ENCODE results near the gene MAGEB10. TPM values are rescaled to one million over a fixed set of nuclear protein-coding genes. Genes with fewer than 3 reads are reported as not detected.

MAGEB10 gene
- total RNA-seq, 1 experiment from 2014 or later, result not detected

- Histone ChIP-seq H3K4me1 (ENCODE audit: low read length) (no peaks in the 10 kb centered on the region), H3K36me3 (ENCODE audit: insufficient read depth, low read length) (no peaks in the 10 kb centered on the region; the same call in 1 of the 2 replicates), H3K27ac (ENCODE audit: low read length) (no peak overlapping the region), H3K79me2 (ENCODE audit: low read length) (no peaks in the 10 kb centered on the region), H3K27me3 (ENCODE audit: low read length) (no peaks in the 10 kb centered on the region), H3K4me2 (ENCODE audit: low read depth, low read length, poor library complexity, severe bottlenecking) (no peak overlapping the region), H2AFZ (ENCODE audit: low read length) (no peak overlapping the region), H3K9me2 (replicated peaks; ENCODE audit: insufficient read depth, low read length) (no peaks in the 10 kb centered on the region), H3K9me3 (ENCODE audit: low read length) (peaks cover 8% of the 10 kb centered on the region), H4K20me1 (ENCODE audit: insufficient read depth, low read depth, low read length) (no peaks in the 10 kb centered on the region), H3K9ac (ENCODE audit: low read length) (no peak overlapping the region), H3K4me3 (ENCODE audit: low read length) (no peak overlapping the region)
- no peak for DNase-seq
Measured at GRCh38 chrX:27815209-27815608, 7.4 kb downstream of the MAGEB10 start.

GRCh38 chrX:27823812-27824211, 16.0 kb downstream of the MAGEB10 start:
- no peak overlapping the region for H3K4me3 ChIP-seq (ENCODE audit: low read length)
- H3K4me1 ChIP-seq (ENCODE audit: low read length), result no peaks in the 10 kb centered on the region
- H3K27ac ChIP-seq (ENCODE audit: low read length), result no peak overlapping the region
- no peaks in the 10 kb centered on the region for H4K20me1 ChIP-seq (ENCODE audit: insufficient read depth, low read depth, low read length)
- no peaks in the 10 kb centered on the region for H3K36me3 ChIP-seq (ENCODE audit: insufficient read depth, low read length)
- H2AFZ ChIP-seq (ENCODE audit: low read length), result no peak overlapping the region
- DNase-seq, result no peak
- no peak overlapping the region for H3K4me2 ChIP-seq (ENCODE audit: low read depth, low read length, poor library complexity, severe bottlenecking)
- peaks cover 18% of the 10 kb centered on the region for H3K9me3 ChIP-seq (ENCODE audit: low read length)
- no peaks in the 10 kb centered on the region for H3K79me2 ChIP-seq (ENCODE audit: low read length)
- no peaks in the 10 kb centered on the region for H3K9me2 ChIP-seq (replicated peaks; ENCODE audit: insufficient read depth, low read length)
- H3K9ac ChIP-seq (ENCODE audit: low read length), result no peak overlapping the region
- no peaks in the 10 kb centered on the region for H3K27me3 ChIP-seq (ENCODE audit: low read length)

DNA sequence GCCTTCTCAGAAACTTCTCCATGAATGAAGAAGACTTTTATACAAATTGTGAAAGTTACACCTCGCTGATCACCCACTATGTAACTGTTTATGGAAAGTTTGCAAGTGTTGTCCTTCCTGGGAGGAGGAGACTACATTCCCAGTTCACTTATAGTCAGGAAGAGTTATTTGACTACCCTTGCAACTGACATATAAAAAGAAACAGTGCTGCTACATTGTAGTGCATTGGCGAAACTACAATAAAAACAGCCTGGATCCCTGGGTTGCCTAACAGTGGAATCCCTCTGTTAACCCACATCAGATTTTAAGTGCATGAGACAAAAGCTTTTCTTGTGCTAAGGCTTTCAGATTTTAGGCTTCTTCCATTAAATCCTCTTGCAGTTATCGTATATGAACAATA, 30.4 kb downstream of the MAGEB10 start:
- Histone ChIP-seq H2AFZ (ENCODE audit: low read length) (no peak overlapping the region), H3K4me3 (ENCODE audit: low read length) (no peak overlapping the region), H3K4me1 (ENCODE audit: low read length) (no peaks in the 10 kb centered on the region), H3K27ac (ENCODE audit: low read length) (no peak overlapping the region), H3K27me3 (ENCODE audit: low read length) (no peaks in the 10 kb centered on the region), H3K36me3 (ENCODE audit: insufficient read depth, low read length) (no peaks in the 10 kb centered on the region), H3K9me3 (ENCODE audit: low read length) (peaks cover 14% of the 10 kb centered on the region; the same call in 1 of the 2 replicates), H3K9ac (ENCODE audit: low read length) (no peak overlapping the region), H3K79me2 (ENCODE audit: low read length) (no peaks in the 10 kb centered on the region), H3K9me2 (replicated peaks; ENCODE audit: insufficient read depth, low read length) (no peaks in the 10 kb centered on the region), H4K20me1 (ENCODE audit: insufficient read depth, low read depth, low read length) (no peaks in the 10 kb centered on the region), H3K4me2 (ENCODE audit: low read depth, low read length, poor library complexity, severe bottlenecking) (no peak overlapping the region)
- DNase-seq, result no peak

DNA sequence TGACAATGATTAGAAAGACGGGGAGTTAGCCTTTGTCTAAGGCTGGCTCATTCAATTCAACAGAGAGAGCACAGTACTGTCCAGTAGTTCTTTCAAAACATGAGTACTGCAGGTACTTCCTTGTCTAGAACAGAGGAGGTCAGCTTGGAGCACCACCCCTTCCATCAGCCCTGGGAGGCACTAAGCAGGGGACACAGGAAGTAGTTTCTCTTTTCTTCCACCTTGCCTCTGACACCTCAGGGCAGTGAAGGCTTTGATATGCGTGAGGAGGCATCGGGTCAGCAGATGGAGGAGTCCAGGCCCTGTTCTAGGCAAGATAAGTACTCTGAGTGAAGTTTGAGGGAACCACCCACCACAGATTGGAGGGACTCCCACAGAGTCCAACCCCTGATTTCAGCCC, 33.1 kb downstream of the MAGEB10 start:
- no peak overlapping the region for H3K9ac ChIP-seq (ENCODE audit: low read length)
- H2AFZ ChIP-seq (ENCODE audit: low read length), result no peak overlapping the region
- no peaks in the 10 kb centered on the region for H3K36me3 ChIP-seq (ENCODE audit: insufficient read depth, low read length)
- H3K79me2 ChIP-seq (ENCODE audit: low read length), result no peaks in the 10 kb centered on the region
- no peak overlapping the region for H3K4me3 ChIP-seq (ENCODE audit: low read length)
- peaks cover 11% of the 10 kb centered on the region for H3K9me3 ChIP-seq (ENCODE audit: low read length)
- no peak overlapping the region for H3K27ac ChIP-seq (ENCODE audit: low read length)
- no peaks in the 10 kb centered on the region for H3K27me3 ChIP-seq (ENCODE audit: low read length)
- H4K20me1 ChIP-seq (ENCODE audit: insufficient read depth, low read depth, low read length), result no peaks in the 10 kb centered on the region
- DNase-seq, result no peak
- H3K4me1 ChIP-seq (ENCODE audit: low read length), result no peaks in the 10 kb centered on the region
- no peak overlapping the region for H3K4me2 ChIP-seq (ENCODE audit: low read depth, low read length, poor library complexity, severe bottlenecking)
- H3K9me2 ChIP-seq (replicated peaks; ENCODE audit: insufficient read depth, low read length), result no peaks in the 10 kb centered on the region

GRCh38 chrX:27842859-27843258, 35.1 kb downstream of the MAGEB10 start:
- Histone ChIP-seq H3K9me2 (replicated peaks; ENCODE audit: insufficient read depth, low read length) (no peaks in the 10 kb centered on the region), H3K79me2 (ENCODE audit: low read length) (no peaks in the 10 kb centered on the region), H3K27me3 (ENCODE audit: low read length) (no peaks in the 10 kb centered on the region), H3K27ac (ENCODE audit: low read length) (no peak overlapping the region), H3K4me3 (ENCODE audit: low read length) (no peak overlapping the region), H3K36me3 (ENCODE audit: insufficient read depth, low read length) (no peaks in the 10 kb centered on the region), H3K9ac (ENCODE audit: low read length) (no peak overlapping the region), H3K4me2 (ENCODE audit: low read depth, low read length, poor library complexity, severe bottlenecking) (no peak overlapping the region), H2AFZ (ENCODE audit: low read length) (no peak overlapping the region), H3K9me3 (ENCODE audit: low read length) (peaks cover 17% of the 10 kb centered on the region), H4K20me1 (ENCODE audit: insufficient read depth, low read depth, low read length) (no peaks in the 10 kb centered on the region), H3K4me1 (ENCODE audit: low read length) (no peaks in the 10 kb centered on the region)
- DNase-seq, result no peak

GRCh38 chrX:27860337-27860736, 52.5 kb downstream of the MAGEB10 start:
- Histone ChIP-seq H3K36me3 (ENCODE audit: insufficient read depth, low read length) (no peaks in the 10 kb centered on the region; the same call in 1 of the 2 replicates), H3K27me3 (ENCODE audit: low read length) (no peaks in the 10 kb centered on the region), H3K27ac (ENCODE audit: low read length) (no peak overlapping the region), H3K4me2 (ENCODE audit: low read depth, low read length, poor library complexity, severe bottlenecking) (no peak overlapping the region), H3K9me2 (replicated peaks; ENCODE audit: insufficient read depth, low read length) (no peaks in the 10 kb centered on the region), H2AFZ (ENCODE audit: low read length) (no peak overlapping the region), H3K4me3 (ENCODE audit: low read length) (no peak overlapping the region), H3K79me2 (ENCODE audit: low read length) (no peaks in the 10 kb centered on the region), H3K4me1 (ENCODE audit: low read length) (no peaks in the 10 kb centered on the region), H4K20me1 (ENCODE audit: insufficient read depth, low read depth, low read length) (no peaks in the 10 kb centered on the region), H3K9ac (ENCODE audit: low read length) (no peak overlapping the region), H3K9me3 (ENCODE audit: low read length) (peaks cover 28% of the 10 kb centered on the region)
- DNase-seq, result no peak

DNA sequence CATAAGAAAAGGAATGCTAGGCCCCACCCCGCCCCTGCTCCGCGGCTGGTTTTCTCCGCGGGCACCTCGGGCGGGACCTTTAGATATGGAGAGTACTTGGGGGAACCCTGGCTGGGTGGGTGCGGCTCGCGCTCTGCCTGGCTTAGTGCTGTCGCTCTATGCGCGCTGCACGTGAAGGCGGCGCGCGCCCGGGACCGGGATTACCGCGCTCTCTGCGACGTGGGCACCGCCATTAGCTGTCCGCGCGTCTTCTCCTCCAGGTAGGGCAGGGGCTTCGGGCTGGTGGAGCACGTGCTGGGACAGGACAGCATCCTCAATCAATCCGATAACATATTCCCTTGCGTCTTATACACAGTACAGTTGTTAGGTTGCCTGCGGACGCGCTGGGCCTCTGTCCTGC, 56.0 kb downstream of the MAGEB10 start:
- H3K4me1 ChIP-seq (ENCODE audit: low read length), result no peaks in the 10 kb centered on the region
- no peaks in the 10 kb centered on the region for H3K9me2 ChIP-seq (replicated peaks; ENCODE audit: insufficient read depth, low read length)
- no peaks in the 10 kb centered on the region; the same call in 1 of the 2 replicates for H3K36me3 ChIP-seq (ENCODE audit: insufficient read depth, low read length)
- no peak overlapping the region for H3K4me2 ChIP-seq (ENCODE audit: low read depth, low read length, poor library complexity, severe bottlenecking)
- peaks cover 27% of the 10 kb centered on the region for H3K9me3 ChIP-seq (ENCODE audit: low read length)
- no peak overlapping the region for H3K4me3 ChIP-seq (ENCODE audit: low read length)
- H3K27me3 ChIP-seq (ENCODE audit: low read length), result no peaks in the 10 kb centered on the region
- no peaks in the 10 kb centered on the region for H4K20me1 ChIP-seq (ENCODE audit: insufficient read depth, low read depth, low read length)
- no peak overlapping the region for H3K27ac ChIP-seq (ENCODE audit: low read length)
- no peak overlapping the region for H3K9ac ChIP-seq (ENCODE audit: low read length)
- no peak for DNase-seq
- no peaks in the 10 kb centered on the region for H3K79me2 ChIP-seq (ENCODE audit: low read length)
- no peak overlapping the region for H2AFZ ChIP-seq (ENCODE audit: low read length)
